HUDEP-2 (cell line): ENCODE data around the gene ATP5PF.
"Not testable (repeated sequence)": the region's sequence is repeated elsewhere in the genome, so short reads cannot be mapped to it uniquely, and the experiment has no call there.

ENCODE experiments used
- DNase-seq, 76 experiments: peaks; one replicate each; lab custom pipeline; 2025; ENCODE audit not compliant: unreplicated experiment in 76 of 76; lab: John Stamatoyannopoulos, UW

Gene ATP5PF

DNA sequence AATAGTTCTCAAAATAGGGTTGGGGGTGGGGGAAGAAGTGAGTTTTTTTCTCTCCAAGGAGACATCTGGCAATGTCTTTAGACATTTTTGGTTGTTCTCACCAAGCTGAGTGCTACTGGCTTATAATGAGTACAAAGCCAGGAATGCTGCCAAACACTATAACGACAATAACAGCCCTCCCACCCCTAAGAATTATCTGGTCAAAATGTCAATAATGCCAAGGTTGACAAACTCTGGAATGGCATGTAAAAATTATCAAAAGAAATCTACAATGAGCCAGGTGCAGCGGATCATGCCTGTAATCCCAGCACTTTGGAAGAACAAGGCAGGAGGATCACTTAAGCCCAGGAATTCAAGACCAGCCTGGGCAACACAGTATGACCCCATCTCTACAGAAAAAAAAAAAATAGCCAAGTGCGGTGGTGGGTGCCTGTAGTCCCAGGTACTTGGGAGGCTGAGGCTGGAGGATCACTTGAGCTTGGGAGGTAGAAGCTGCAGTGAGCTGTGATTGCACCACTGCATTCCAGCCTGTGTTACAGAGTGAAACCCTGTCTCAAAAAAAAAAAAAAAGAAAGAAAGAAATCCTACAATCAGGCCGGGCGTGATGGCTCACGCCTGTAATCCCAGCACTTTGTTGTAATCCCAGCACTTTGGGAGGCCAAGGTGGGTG, 2.5 kb downstream of the ATP5PF start:
- DNase-seq: peak in 1 of 76 experiments; percentile 9

DNA sequence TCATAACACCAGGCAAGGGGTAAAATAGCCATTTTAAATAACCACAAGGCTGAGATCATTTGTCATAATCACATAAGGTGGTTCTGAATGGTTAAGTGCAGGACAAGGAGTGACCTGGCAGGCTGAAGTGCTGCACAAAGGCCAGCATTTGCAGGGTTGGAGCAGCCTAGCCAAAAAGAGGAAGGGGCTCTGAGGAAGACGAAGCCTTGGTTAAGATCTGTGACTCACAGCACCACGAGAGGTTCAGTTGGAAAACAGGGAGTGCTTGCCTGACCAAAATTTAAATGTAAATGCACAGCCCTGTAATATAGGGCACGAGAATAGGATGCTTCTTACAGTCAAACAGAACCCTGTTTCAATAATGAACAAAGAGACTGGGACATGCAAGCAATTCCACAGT, 12.1 kb downstream of the ATP5PF start:
- no peak for DNase-seq

DNA sequence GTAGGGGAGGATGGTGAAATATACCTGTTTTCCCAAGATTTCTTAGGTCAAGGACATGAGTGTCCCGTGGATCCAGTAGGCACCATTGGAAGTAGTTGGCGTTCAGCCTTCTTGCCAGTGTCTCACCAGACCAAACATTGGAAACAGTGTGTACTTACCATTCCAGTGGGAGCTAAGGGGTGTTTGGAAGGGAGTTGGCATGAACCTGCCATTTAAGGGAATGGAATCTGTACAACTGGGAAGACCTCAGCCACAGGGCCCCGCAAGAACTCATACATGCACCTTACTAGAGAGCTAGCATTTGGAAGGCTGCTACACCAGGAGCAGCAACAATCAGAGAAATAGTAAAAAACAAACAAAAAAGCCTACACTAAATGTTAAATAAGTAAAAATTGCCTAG, 12.7 kb downstream of the ATP5PF start:
- DNase-seq: no peak

DNA sequence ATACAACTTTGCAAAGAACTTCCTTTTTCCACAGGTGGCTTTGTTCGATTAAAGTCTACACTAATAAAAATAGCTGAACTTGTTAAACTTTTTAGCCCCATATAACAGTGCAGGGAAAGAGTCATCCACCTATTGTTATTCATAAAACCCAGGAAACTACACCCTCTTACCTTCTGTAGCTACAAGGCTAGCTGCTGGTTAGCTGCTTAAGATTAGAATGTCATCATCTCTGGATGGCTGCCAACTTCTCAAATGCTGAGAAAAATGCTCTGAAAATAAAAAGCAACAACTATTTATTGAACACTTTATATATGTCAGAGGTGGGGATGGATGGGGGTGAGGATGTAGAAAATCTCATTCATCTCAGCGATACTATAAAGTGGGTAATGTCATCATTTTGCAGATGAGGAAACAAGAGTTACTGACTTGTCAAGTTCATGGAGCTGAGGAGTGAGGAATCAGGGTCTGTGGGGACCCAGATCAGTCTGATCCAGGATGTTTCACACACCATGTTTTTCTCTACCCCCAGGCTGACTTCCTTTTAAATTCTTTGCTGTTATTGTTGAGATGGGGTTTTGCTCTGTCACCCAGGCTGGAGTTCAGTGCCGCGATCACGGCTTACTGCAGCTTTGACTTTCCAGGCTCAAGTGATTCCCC, 17.1 kb downstream of the ATP5PF start:
- peak in 23 of 76 experiments; percentile 6 to 55 (median 27) for DNase-seq

DNA sequence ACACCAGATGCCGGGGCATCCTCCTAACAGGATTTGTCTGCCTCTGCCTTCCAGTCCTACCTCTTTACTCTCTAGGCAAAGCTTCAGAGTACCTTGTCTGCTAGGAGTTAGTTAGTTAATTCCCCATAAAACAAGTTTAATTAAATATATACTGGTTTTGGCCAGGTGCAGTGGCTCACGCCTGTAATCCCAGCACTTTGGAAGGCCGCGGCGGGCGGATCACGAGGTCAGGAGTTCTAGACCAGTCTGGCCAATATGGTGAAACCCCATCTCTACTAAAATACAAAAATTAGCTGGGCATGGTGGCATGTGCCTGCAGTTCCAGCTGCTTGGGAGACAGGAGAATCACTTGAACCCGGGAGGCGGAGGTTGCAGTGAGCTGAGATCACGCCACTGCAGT, 20.6 kb downstream of the ATP5PF start:
- DNase-seq: not testable (repeated sequence)

DNA sequence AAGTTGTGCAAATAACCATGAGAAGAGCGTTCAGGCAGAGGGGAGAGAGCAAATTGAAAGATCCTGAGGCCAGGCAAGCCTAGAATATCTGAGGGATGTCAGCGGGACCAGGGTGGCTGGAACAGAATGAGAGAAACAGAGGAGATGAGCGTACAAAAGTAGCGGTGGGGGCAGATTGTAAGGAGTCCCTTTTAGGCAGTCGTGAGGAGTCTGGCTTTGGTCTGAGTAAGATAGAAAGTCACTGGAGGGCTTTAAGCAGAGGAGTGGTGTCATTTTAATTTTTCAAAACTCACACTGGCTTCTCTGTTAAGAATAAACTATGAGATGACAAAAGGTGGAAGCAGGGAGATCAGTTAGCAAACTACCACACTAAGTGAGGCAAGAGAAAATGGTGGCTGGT, 24.2 kb downstream of the ATP5PF start:
- DNase-seq: no peak

DNA sequence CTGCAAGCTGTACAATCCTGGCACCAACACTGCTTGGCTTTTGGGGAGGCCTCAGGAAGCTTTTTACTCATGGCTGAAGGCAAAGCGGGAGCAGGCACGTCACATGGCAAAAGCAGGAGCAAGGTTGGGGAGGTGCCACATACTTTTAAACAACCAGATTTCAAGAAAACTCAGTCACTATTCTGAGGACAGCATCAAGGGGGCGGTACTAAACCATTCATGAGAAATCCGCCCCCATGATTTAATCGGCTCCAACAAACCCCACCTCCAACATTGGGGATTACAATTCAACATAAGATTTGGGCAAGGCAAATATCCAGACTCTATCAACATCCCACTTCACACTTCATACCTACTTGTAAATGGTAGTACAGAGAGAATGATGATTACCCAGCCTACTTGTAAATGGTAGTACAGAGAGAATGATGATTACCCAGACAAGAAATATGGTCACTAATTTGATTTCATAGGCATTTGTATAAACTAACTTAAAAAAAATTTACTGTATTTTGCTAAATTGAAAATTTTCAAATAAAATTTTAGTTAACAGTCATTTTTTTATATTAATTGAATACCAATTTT, 24.9 kb downstream of the ATP5PF start:
- DNase-seq: peak in 8 of 76 experiments; percentile 3 to 28 (median 18)

DNA sequence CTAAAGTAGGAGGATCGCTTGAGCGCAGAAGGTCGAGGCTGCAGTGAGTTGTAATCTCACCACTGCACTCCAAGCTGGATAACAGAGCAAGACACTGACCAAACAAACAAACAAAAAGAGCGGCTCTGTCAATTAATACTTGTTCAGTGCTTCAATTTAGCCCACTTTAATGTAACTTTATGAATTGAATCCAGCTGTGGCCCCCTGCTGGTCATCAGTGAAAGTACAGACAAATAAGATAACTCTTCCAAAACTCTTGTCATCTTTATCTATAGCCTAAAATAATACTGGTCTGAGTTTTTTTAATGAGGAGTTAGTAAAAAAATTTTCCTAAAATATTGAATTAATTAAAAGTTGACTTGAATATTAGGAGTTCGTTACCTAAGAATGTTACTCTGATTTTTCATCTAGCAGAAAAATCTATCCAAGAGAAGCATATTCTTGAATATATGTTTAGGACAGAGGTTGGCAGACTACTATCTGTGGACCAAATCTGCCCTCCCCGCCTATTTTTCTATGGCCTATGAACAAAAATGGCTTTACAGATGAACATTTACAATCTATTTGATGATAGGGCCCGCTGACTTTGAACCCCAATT, 26.1 kb downstream of the ATP5PF start:
- peak in 32 of 76 experiments; percentile 4 to 53 (median 30) for DNase-seq

DNA sequence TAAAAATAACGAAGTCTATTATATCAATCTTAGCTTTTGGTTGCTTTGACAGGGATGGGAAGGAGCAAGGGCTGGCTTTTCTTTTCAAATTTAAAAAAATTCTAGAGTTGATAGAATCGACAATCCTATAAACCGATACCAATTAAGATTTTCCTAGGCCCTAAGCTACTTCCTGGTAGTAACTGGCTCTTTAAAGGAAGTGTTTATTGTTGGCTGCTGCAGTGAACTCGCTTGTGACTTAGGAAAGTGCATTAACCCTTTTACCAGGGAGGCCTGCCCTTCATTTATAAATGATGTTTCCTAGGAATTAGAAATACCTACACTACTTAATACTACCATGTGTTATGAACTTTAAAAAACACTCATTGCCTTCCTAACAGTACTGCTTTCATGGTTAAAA, 33.2 kb downstream of the ATP5PF start:
- DNase-seq: no peak

DNA sequence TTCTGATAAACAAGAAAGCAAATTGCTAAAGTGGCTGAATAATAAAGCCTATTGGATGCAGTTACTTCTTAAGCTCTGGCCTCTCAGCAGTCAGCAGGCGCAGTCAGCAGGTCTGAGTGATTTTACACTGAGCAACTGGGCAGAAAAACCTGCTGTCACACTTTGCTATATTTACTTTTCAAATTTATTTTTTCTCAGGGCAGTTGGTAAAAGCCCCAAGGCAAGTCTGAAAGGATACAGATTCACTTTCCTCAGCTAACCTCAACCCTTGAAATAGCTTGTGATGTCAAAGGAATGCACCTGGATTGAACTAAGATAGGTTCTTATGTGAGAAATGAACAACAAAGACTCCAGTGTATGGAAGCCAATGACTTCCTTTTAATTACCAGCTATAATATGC, 34.0 kb downstream of the ATP5PF start:
- DNase-seq: no peak

DNA sequence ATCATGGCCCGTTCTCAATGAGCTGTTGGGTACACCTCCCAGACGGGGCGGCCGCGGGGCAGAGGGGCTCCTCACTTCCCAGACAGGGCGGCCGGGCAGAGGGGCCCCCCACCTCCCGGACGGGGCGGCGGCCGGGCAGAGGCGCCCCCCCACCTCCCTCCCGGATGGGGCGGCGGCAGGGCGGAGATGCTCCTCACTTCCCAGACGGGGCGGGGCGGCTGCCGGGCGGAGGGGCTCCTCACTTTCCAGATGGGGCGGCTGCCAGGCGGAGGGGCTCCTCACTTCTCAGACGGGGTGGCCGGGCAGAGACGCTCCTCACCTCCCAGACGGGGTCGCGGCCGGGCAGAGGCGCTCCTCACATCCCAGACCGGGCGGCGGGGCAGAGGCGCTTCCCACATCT, 39.2 kb downstream of the ATP5PF start:
- DNase-seq: not testable (repeated sequence)

DNA sequence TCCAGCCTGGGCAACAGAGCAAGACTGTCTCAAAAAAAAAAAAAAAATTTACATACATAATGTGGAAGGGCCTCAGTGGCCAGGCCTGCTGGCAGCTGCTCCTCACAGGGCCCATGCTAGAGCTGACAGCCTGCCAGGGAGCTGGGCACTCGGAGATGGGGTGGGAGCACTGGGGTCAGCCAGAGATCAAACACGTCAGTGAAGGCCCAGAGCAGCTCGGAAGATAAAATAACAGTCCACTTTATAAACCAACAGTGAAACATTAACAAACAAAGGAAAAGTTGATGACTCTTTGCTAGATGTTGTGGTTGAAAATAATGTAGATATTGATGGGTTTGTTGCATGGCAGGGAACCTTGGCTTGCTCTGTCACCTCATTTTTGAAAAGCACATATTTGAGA, 42.7 kb downstream of the ATP5PF start:
- no peak for DNase-seq

DNA sequence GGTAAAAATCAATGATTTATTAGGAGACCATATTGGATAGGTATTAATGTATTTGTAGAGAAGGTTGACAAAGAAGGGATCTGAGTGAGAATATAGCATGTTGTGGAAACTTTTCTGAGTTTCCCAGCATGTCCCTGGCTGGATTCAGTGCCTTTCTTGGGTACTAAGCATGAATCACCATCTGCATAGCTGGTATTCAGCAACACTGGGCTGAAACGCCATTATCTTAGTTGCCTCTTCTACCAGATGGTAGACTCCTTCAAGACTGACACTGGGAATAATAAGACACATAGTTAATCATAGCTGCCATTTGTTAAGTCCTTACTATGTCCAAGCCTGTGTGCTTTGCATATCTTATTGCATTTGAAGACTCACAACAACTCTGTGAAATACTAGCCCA, 45.5 kb downstream of the ATP5PF start:
- no peak for DNase-seq

DNA sequence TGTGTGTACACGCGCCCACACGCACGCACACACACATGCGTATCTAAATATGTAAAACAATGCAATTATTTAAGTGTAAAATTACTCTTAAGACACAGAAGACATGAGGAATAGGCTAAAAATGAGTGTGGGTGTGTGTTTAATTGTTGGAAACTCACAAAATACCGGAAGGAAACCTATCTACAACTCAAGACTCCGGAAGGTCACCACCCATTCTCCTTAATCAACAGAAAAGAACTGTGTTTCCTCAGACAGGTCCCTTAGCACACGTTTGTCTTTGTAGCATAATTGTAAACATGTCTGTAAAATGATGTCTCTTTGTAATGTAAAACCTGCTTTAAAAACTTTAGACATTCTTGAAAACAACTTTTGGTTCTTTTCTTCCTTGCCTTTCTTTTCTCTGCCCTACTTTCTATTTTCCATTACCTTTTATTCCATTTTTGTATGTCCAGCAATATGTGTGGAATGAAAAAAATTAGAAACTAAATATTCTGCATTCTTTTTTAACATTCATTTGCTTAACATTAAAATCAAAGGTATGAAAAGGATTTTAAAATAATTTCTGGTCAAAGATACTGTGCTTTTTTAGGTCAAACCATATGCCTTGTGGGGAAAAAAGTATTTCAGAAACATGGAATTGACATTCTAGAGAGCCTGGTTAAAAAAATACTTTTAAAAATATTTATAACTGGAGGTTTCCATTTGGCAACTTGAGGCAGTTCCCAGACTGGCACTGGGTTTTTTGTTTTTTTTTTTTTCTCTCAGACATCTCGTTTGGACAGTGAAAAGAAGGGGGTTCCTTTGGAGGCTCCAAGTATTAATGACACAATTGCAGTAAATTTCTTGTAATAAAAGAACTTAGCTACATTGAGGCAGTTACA, 46.2 kb downstream of the ATP5PF start:
- no peak for DNase-seq

DNA sequence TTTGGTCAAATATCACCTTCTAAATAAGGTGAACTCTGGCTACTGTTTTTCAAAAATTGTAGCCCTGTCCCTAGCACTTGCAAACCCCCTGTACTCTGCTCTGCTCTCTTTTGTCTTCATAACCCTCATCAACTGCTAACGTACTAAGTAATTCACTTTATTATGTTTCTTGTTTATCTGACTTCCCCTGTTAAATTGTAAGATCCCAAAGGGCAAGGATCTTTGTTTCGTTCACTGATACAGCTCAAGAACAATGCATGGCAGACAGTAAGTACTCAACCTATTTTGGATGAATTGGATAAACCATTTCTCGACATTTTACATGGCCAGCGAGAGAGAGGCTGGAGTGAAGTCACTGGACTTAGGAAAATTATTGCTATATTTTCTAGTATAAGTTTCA, 46.9 kb downstream of the ATP5PF start:
- DNase-seq: no peak

DNA sequence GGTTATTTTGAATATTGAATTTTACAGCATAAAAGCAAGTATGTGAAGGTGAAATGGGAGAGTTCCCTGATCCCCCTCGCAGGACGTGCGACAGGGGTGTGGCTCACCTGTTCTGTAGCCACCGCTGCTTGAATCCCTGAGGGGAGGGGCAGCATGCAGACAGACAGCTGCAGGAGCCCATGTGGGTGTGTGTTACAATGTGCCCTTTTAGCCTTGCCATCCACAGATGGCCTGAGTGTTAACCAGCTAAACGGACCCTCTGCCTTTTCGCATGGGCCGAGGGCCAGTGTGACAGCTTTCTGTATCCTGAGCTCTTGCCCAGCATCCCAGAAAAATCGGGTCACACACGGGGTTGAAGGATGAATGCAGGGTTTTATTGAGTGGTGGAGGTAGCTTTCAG, 52.3 kb downstream of the ATP5PF start:
- no peak for DNase-seq

DNA sequence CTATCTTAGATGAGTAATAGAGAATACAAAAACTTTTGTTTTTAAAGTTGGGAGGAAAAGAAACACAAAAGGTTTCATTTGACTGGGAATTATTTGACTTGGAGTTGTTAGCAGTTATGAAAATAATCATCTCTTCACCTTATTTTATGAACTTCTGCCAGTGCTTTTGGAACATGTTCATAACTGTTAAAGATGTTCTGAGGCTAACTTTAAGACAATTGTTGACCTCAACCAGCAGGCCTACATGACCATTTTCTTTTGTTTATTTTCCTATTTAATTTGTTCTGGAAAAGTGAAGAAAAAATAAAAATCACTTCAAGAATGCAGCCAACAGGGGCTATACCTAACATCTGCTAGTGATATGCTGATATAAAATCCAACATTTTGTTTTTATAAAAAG, 58.3 kb downstream of the ATP5PF start:
- no peak for DNase-seq
